Lower lobe of right lung (tissue), 2 donors: ENCODE data around the gene ABHD6. TPM values are rescaled to one million over a fixed set of nuclear protein-coding genes. Genes with fewer than 3 reads are reported as not detected.
A peak's percentile ranks its signal among the peaks of the same experiment; 100 is the strongest.
"Not testable (repeated sequence)": the region's sequence is repeated elsewhere in the genome, so short reads cannot be mapped to it uniquely, and the experiment has no call there.

Experiments
- ATAC-seq, 2 donors: fragments of 200-7000 bp; cut with Tn5 transposase; one replicate each; pipeline ENCODE4 v1.9.1; 2020 to 2022; ENCODE audit warnings: mild to moderate bottlenecking in 2 of 2, moderate library complexity in 2 of 2
- DNase-seq: peaks from one replicate; pipeline ENCODE4 v3.0.0-alpha.2; 2020
- H3K27ac ChIP-seq: fragments of 200-600 bp; one replicate; pipeline ENCODE4 v1.8.0; 2022
- H3K27me3 ChIP-seq: fragments of 200-600 bp; one replicate; pipeline ENCODE4 v1.8.0; 2022; ENCODE audit warnings: low read depth
- H3K36me3 ChIP-seq: fragments of 200-600 bp; one replicate; pipeline ENCODE4 v1.8.0; 2022; ENCODE audit warnings: mild to moderate bottlenecking
- H3K4me1 ChIP-seq: fragments of 200-600 bp; one replicate; pipeline ENCODE4 v1.8.0; 2022
- H3K4me3 ChIP-seq: fragments of 200-600 bp; one replicate; pipeline ENCODE4 v1.8.0; 2022; ENCODE audit warnings: mild to moderate bottlenecking
- H3K9me3 ChIP-seq: fragments of 200-600 bp; one replicate; pipeline ENCODE4 v1.8.0; 2022
- intact Hi-C: fragments of 100-400 bp; cut with DNase I; formaldehyde crosslinking; loops from one replicate; pipeline ENCODE4 v1.11.0; 2022
- total RNA-seq: library from RNA; stranded (reverse); fragmentation: NEBNext Ultra II Directional; extraction: Animal tissue kit (Norgen Biotek cat#: 25700); gene quantifications from one replicate; pipeline ENCODE4 v1.2.1, GENCODE V29; 2021
- TF ChIP-seq, protein P1 (sequence below): fragments of 200-600 bp; IDR thresholded peaks from one replicate; pipeline ENCODE4 v1.8.0; 2022; ENCODE audit warnings: antibody characterized with exemption, mild to moderate bottlenecking
- donor health status: DM: no; HTN: yes; CAD: no; lungs with severe emphysema.

The ABHD6 gene
- total RNA-seq, 1 donor from 2014 or later, result 16.2 TPM

DNA sequence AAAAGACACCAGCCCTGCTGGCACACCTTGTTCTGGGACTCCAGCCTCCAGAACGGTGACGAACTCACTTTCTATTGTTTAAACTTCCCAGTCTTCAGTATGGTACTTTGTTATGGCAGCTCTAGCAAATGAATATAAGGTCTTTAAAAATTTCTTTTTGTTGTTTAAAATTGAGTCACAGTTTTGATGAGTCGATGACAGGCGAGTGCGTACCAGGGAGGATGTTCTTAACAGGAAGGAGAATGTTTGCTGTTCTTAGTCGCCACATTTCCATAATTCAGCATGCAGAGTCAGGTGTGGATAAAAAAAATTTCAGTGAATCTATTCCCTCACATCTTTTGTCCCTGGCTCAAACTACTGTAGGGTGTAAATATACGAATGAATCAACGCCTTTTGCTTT, 39.2 kb upstream of the ABHD6 start:
- Histone ChIP-seq H3K27ac (peak overlapping the region; percentile 68), H3K36me3 (no peaks in the 10 kb centered on the region), H3K9me3 (no peaks in the 10 kb centered on the region), H3K4me3 (no peak overlapping the region), H3K4me1 (peaks cover 32% of the 10 kb centered on the region), H3K27me3 (no peaks in the 10 kb centered on the region)
- intact Hi-C loops, result no loop called here
- DNase-seq (no peak), ATAC-seq (no peak)
- TF ChIP-seq, protein P1, sequence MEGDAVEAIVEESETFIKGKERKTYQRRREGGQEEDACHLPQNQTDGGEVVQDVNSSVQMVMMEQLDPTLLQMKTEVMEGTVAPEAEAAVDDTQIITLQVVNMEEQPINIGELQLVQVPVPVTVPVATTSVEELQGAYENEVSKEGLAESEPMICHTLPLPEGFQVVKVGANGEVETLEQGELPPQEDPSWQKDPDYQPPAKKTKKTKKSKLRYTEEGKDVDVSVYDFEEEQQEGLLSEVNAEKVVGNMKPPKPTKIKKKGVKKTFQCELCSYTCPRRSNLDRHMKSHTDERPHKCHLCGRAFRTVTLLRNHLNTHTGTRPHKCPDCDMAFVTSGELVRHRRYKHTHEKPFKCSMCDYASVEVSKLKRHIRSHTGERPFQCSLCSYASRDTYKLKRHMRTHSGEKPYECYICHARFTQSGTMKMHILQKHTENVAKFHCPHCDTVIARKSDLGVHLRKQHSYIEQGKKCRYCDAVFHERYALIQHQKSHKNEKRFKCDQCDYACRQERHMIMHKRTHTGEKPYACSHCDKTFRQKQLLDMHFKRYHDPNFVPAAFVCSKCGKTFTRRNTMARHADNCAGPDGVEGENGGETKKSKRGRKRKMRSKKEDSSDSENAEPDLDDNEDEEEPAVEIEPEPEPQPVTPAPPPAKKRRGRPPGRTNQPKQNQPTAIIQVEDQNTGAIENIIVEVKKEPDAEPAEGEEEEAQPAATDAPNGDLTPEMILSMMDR, result no peak

DNA sequence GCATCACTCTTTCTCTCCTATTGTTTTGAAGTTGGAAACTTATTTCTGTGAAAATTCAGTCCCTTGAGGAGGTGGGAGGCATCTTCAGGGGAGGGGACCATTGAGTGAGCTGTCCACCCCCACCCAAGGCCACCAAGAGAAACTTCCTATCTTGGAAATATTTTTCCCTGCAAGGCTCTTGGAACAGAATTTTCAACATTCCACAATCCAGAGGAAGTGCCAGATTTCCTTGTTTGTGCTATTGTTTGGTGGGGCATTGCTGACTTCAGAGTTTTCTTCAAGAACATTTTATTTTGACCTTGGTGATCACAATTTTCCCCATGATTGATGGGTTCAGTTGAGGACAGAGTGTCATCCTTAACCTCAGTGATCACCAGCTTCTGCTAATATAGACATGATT, 38.8 kb upstream of the ABHD6 start:
- peaks cover 32% of the 10 kb centered on the region for H3K4me1 ChIP-seq
- no peak for ATAC-seq
- intact Hi-C loops, result no loop called here

DNA sequence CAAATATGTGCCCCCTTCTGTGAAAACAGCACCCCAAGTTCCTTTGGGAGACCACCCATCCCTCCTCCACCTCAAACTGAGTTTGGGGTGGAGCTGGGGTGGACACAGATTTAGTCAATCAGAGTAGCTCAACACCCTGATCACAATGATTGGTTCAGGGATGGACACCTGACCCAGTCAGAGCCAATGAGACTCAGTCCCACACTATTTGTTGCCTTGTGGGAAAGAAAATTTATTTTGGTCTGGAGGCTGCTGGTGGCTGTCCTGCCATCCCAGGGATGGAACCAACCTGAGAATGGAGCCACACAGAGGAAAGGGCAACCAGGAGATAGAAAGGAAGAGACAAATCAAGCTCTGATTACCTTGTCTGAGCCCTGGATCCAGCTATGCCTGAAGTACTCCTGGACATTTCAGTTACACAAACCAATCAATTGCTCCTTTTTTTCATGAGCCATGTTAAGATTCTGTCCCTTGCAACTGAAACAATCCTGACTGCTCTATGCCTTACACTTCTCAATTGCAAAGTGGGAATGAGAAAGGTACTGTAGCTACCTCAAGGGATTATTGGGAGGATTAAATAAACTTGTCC, 37.4 kb upstream of the ABHD6 start:
- Histone ChIP-seq H3K9me3 (no peaks in the 10 kb centered on the region), H3K4me1 (peaks cover 32% of the 10 kb centered on the region), H3K36me3 (no peaks in the 10 kb centered on the region), H3K27me3 (no peaks in the 10 kb centered on the region), H3K4me3 (no peak overlapping the region), H3K27ac (peak overlapping the region; percentile 60)
- ATAC-seq (no peak), DNase-seq (no peak)
- intact Hi-C loops, result no loop called here
- TF ChIP-seq, protein P1, result no peak

More for the DNA sequence above, 38.8 kb upstream of the ABHD6 start:
- no peak for DNase-seq
- no peak overlapping the region for H3K4me3 ChIP-seq
- no peaks in the 10 kb centered on the region for H3K36me3 ChIP-seq
- H3K27ac ChIP-seq, result peak overlapping the region; percentile 68
- TF ChIP-seq, protein P1, result no peak
- H3K9me3 ChIP-seq, result no peaks in the 10 kb centered on the region
- H3K27me3 ChIP-seq, result no peaks in the 10 kb centered on the region

DNA sequence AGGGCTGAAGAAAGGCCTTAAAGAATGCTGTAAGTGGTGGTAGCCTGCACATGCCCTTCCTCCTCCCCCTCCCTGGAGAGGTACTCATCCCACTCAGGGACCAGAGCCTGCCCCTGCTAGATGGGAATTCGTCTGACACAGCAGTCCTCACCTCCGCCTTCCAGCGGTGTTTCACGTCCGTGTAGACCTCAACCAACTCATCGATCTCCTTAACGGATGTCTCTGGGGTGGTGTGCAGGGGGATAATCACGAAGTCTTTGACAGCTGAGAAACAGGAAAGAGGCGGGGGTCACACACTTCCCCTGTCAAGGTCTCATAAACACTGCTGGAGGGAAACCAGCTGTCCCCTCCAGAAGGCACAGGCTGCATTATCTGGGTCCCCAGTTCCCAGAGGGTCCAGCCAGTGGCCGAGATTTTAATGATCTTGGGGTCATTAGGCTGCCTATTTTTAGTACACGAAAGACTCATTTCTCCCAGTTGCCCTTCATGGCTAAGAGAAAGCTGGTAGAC, 36.7 kb upstream of the ABHD6 start:
- H3K27me3 ChIP-seq, result no peaks in the 10 kb centered on the region
- H3K9me3 ChIP-seq, result no peaks in the 10 kb centered on the region
- TF ChIP-seq, protein P1, result no peak
- H3K36me3 ChIP-seq, result no peaks in the 10 kb centered on the region
- H3K27ac ChIP-seq, result peak overlapping the region; percentile 60
- ATAC-seq (no peak), DNase-seq (no peak)
- peaks cover 32% of the 10 kb centered on the region for H3K4me1 ChIP-seq
- H3K4me3 ChIP-seq, result no peak overlapping the region
- intact Hi-C loops, result no loop called here

DNA sequence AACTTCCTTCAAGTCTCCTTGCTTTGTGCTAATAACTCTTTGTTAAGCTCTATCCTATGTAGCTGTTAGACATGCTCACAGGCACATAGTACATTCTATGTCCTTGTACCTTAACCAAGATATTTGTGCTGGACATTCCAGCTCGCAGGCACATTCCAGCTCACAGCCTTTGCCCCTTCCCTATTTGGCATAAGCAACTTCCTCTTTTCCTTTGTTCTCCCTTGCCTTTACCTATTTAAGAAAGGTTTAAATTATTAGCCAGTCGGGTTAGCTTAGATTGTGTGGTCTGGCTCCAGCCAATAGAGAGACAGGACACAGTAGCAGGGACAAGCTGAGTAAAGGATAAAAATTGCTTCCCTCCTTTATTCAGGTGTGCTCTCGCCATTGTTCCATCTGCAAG, 36.1 kb upstream of the ABHD6 start:
- H3K4me1 ChIP-seq, result peaks cover 32% of the 10 kb centered on the region
- H3K4me3 ChIP-seq, DNase-seq, H3K36me3 ChIP-seq, H3K27ac ChIP-seq, ATAC-seq, intact Hi-C loops, H3K27me3 ChIP-seq, H3K9me3 ChIP-seq: not testable (repeated sequence)

DNA sequence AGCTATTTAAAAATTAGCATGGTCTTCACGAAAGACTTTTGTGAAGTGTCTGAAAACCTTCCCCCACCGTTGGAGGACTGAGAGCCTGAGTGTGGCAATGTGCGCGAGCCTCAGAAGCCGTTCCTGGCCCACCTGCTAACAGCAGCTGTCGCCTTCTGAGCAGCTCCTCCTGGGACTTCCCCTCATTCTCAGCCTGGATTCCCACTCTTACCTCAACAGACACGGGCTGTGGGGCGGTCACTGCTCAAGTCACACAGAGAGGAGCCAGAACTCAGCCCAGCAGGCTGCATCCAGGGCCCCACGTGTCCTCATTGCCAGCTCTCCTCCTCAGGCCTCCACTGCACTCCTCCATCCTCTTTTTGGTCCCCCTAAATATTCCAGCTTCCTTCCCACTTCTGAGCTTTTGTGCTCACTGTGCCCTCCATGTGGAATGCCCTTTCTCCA, 34.7 kb upstream of the ABHD6 start:
- Histone ChIP-seq H3K27me3 (no peaks in the 10 kb centered on the region), H3K4me1 (peaks cover 28% of the 10 kb centered on the region), H3K9me3 (no peaks in the 10 kb centered on the region), H3K36me3 (no peaks in the 10 kb centered on the region), H3K4me3 (no peak overlapping the region), H3K27ac (no peak overlapping the region)
- TF ChIP-seq, protein P1, result no peak
- ATAC-seq (no peak), DNase-seq (no peak)
- intact Hi-C loops, result no loop called here
